ENCODE data around the gene UCKL1.
A peak's percentile ranks its signal among the peaks of the same experiment; 100 is the strongest.
"Not testable (repeated sequence)": the region's sequence is repeated elsewhere in the genome, so short reads cannot be mapped to it uniquely, and the experiment has no call there.

Gene UCKL1

DNA sequence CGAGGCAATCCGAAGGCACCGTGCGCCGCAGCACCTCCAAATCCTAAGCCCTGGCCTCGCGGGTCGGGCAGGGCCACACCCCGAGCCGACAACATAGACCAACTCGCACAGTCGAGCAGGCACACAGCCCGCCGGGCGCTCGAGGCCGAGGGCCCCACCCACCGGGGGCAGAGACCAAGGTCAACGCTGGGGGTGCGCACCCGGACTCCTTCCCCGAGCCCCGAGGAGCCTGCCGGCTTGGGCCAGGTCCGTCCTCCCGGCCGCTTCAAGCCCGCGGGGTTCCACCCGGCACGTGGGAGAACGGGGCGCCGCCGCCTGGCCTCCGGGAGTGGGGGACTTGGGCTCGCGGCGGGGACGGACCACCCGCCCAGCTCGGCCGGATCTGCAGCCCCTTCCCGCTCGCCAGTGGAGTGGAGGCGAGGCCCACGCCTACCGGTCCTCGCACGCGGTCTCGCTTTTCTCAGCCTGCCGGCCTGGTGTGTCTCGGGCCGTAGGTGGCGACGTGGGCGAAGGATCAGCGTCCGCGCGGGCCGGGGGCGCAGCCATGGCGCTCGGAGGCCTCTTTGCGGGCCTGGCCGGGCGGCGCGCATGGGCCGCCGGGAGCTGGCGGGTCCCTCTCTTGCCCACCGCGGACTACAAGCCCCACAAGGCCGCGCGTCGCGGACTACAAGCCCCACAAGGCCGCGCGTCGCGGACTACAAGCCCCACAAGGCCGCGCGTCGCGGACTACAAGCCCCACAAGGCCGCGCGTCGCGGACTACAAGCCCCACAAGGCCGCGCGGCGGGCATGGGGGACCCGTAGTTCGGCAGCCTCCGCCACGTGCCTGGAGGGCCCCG, at the start of gene UCKL1:
Gene UCKL1, minus strand, starts transcription at position 590 of the 837 bp plus-strand sequence. Its CDS starts 44 bp downstream, at position 546.
- DNase-seq, result peak; percentile 90

DNA sequence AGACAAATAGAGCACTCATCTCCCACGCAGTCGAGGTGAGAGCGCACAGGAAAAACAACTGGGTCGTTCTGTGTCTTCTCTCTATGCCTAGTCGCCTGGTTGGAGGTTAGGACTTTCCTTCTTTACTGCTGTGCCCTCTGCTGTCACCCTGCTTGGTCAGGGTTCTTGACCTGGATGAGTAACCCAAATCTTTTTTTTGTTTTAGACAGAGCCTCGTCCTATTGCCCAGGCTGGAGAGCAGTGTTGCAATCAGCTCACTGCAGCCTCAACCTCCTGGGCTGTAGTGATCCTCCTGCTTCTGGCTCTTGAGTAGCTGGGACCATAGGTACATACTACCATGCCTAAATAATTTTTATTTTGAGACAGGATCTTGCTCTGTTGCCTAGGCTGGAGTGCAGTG, 49.2 kb upstream of the UCKL1 start:
- DNase-seq, result no peak

DNA sequence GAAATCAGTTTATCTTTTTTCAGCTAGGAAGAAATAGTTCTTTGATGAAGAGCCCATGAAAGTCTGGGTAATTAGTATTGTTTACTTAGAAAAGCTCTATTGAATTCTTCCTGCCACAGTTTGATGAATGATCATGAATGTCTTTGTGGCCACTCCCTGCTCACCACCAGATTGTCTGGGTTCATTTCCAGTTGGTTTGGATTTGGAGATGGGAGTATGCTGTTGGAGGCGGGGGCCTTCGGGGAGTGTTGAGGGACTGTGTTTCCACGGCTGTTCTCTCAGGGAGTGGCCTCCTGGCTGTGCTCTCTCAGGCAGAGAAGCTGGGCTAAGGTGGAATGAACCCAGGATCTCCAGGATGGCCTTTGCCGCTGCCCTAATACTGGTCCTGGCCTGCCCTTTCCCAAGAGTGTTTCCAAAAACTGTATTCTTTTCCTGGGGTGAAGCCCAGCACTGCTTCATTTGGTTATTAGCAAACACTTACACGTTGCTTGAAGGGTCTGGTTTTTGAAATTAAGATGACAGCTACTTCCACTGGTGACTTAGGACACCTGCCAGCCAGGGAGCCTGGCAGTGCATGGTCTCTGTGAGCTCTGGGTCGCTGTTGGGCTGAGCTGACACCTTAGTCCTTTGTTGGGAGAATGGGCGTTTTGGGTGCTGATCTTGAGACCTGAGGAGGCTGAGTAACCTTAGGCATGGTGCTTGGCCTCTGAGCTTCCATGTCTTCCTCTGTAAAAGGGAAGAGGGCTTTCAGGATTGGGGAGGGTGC, 47.9 kb upstream of the UCKL1 start:
- no peak for DNase-seq

DNA sequence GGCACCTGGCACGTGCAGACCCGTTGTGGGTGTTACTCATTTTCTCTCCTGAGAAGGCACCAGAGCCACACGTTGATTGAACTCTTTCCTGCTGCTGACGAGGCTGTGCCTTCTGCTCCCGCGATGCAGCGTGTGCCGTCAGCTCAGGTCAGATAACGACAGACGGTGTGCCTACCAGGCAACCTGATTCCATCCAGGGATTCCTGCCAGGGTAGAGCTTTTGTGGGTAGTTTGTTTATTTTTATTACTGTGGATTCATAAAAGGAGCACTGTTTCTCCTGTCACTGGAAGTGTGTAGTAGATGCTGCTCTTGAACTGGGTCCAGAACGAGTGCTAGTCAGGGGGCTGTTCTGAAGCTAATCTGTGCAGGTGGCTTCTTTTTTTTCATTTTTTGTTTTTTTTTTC, 45.4 kb upstream of the UCKL1 start:
- DNase-seq, result no peak

DNA sequence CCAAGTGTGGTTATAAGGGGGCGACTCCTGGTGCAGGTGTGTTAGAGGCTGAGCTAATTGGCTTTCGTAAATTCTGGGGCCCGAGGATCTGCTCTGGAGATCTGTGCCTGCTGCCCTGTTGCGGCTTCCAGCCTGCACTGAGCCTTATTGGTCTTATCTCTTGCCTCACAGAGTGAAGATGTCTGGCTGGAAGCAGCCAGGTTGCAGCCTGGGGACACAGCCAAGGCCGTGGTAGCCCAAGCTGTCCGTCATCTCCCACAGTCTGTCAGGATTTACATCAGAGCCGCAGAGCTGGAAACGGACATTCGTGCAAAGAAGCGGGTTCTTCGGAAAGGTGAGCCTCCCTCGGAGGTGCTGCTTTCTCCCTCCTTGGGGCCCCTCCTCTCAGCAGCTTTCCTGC, 44.7 kb upstream of the UCKL1 start:
- DNase-seq, result no peak

DNA sequence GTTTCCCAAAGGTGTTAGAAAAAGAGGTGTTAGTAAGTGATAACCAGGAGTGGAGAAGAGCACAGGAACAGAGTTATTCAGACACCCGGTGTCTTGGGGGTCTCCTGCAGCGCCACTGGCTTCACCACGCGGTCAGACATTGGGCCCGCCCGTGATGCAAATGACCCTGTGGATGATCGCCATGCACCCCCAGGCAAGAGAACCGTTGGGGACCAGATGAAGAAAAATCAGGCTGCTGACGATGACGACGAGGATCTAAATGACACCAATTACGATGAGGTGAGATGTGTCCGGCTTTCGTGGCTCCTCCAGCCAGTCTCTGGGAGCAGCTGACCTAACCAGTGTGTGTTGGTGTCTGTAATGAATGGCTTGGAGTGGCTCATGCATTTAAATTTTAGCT, 26.7 kb upstream of the UCKL1 start:
- DNase-seq, result no peak

DNA sequence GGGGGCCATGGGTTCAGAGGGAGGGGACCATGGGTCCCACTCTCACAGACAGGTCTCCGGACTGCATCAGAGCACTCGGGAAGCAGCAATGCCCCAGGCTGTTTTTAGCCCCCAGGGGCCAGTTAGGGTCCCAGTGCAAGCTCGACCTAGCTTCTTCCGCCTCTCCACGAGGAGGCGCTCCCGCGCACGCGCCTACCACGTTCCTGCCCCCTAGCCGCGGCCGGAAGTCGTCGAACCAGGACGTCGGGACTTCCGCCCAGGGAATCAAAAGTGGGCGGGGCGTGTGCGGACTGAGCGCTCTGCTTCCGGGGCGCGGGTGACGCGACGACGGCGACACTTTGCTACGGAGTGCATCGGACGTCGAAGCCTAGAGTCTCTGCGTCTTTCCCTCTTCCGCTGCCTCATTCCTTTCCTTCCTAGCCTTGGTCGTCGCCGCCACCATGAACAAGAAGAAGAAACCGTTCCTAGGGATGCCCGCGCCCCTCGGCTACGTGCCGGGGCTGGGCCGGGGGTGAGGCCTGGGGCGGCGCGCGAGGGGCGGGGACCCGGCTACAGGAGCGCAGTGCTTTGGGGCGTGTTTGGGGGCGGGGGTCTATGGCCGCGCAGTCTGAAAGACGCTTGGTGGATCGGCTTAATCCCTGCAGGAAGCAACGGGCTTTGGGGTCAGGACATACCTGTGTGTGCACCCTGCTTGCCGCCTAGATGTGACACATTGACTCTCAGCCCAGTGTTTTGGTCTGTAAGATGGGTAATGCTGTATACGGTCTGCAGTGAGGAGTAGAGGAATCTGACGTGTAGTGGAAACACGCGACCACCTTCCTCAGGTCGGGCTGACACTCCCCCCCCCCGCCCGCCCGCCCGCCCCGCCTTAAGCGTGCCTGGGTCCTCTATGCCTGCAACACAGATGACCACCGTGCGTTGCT, 24.9 kb upstream of the UCKL1 start, which contains the start of gene PRPF6:
Gene PRPF6, plus strand, starts transcription at position 327 of the 923 bp plus-strand sequence. Its CDS starts 114 bp downstream, at position 441.
- peak; percentile 98 for DNase-seq

DNA sequence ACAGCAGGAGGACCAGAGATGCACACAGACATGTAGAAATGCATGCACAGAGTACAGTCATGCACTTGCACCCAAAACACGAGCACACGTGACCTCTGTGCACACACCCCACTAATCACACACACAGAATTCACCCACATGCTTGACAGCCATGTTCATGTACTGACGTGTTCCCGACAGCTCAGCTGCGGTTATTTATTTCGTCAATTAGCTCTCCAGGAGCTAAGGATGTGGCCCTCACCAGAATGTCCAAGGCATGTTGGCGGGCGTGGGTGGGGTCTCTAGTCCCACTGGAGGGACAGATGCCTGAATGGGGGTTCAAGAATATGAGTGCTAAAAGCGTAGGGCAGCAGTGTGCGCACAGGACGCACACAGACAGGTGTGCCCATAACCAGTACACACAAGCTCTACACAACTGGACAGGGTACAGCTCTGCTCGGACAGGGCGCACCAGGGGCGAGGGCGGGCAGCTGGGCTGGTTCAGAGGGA, 24.1 kb upstream of the UCKL1 start:
- DNase-seq, result no peak

DNA sequence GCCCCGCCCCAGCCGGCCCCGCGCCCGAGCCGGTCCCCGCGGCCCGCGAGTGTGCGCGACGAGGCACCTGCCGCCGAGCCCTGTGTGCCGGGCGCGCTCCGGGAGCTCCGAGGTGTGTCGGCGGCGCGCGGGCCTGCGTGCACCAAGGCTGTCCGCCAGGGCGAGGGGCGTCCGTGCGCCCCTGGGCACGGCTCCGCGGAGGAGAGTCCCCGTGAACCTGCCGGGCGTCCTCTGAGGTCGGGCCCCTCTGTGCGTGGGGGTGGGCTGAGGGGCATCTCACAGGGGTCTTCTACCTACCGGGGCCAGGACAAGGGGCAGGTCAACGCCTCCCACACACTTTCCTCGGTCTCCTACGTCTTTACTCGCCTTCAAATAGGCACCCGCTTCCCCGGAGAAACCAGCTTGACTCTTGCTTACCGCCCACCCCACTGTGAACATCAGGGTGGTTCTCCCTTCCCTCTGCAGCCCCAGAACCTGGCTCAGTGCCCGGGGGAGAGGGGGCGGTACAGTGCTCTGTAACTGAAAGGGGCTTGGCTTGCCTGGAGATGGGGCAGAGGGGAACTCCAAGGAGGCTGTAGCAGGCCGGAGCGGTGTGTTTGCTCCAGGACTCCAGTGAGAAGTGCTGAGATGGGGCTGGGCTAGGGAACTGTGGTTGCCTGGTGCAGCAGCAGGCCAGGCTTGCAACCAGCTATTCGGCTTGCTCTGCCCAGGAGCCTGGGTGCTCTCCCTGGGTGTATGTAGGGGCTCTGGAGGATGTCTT, 23.5 kb upstream of the UCKL1 start, which contains the start of gene SAMD10:
Gene SAMD10, minus strand, starts transcription at position 86 of the 760 bp plus-strand sequence. CDS start 175 bp downstream, outside the sequence.
- peak; percentile 78 for DNase-seq

DNA sequence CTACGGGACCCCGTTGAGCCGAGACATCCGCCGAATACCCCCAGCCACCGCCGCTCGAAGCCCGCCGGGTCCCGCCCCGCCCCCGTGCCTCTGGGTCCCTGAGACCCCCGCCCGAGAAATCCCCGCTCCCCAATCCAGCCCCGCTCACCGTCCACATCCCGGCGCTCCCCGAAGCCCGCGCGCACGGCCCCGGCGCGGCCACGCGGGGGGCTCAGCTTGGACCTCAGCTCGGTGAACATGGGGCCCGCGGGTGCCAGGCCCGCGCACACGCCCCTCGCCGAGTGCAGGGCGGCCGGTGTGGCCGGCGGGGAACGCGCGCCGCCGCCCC, 23.0 kb upstream of the UCKL1 start:
- DNase-seq, result no peak

DNA sequence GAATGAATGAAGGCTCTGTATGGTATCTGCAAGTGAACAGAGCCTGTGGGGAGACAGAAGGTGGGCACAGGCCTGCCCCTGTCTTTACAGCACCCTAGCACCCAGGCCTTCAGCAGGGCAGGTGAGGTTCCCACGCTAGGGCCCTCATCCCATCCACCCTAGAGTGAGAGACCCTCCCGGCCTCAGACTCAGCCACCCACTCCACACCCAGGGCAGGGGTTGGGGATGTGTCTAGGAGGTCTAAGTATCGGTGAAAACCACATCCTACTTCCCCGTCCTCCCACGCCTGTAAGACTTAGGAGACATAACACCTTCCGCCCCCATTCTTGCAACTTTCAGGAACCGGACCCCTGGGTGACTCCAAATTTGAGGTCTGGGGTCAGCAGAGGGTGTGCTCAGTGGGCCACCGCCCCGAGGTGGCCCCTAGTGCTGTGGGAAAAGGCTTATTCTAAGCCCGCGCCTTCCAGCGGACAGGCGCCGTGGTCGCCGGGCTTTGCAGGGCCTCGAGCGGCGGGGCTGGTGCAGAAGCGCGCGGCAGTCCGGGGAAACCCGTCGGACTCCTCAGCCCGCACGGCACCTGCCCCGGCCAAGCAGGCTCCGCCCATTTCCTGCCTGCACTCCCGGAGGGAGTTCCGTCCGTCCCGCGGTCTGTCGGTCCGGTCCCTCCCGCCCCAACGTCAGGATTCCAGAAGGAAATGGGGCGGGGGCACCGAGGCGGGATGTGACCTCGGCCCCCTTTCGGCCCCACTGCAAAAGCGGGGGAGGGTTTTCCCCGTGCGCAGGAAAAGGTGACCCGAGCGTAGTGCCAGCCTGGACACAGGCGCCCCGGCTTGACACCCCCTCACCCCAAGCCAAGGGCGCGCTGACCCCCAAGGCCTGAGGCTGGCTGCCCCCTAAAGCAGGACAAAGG, 22.4 kb upstream of the UCKL1 start:
- DNase-seq, result peak; percentile 76

DNA sequence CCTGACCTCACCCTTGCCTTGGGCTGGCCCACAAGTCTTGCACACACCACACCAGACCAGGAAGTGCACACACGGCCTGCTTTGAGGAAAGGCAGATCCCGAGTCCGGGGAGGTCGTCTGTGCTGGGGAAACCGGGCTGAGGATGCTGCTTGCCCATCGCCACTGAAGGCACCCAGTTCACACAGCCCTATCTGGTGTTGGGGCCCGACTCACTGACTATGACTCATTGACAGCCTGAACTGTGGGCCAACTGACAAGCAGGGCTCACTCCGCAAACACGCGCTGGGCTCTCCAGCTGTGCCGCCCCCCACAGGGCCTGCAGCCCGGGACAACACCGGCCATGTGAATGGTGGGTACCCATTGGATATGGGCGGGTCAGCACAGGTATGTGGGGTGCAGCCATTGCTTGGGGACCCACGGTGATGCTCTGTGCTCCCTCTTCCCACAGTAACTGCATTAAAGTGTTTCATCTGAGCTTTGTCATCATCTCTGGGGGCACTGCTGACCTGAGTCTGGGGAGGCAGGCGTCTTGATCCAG, 21.6 kb upstream of the UCKL1 start:
- peak; percentile 35 for DNase-seq

DNA sequence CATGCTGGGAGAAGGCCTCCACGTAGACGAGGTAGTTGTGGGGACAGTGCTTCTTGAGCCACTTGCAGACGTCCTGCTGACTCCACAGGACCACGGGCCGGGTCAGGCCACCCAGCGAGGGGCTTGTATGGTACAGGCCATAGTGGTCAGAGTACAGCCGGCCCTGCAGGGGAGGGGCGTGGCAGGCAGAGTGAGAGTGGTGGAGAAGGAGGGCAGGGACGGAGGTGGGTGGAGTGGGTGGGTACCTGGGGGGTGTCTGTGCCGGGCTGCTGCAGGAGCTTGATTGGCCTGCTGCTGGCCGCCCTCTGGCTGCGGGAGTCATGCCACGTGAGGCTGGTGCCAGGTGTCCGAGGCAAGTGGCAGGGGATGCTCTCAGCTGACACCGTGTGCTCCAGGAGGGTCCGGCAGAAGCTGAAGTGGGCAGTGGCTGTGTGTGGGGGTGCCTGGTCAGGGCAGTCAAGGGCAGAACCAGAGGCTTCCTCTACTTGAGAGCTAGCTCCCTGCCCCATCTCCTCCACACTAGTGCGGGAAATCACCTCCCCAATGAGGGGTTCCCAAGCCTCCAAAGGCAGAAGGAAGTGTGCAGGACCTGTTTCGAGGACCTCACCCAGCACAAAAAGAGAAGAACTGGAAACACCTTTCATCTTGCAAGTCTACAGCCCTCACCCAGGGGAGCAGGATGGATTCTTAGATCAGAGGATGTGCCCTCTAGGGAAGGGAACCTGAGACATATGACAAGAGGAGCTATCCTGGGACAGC, 20.9 kb upstream of the UCKL1 start:
- DNase-seq, result peak; percentile 35

DNA sequence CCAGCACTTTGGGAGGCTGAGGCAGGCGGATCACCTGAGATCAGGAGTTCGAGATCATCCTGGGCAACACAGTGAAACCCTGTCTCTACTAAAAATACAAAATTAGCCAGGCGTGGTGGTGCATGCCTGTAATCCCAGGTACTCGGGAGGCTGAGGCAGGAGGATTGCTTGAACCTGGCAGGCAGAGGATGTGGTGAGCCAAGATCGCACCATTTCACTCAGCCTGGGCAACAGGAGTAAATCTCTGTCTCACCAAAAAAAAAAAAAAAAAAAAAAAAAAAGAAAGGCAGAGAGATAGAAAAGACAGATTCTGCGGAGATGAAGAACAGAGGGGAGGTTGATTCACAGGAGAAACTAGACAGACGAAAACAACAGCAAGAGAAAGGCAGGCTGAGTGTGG, 20.3 kb upstream of the UCKL1 start:
- DNase-seq, result not testable (repeated sequence)

DNA sequence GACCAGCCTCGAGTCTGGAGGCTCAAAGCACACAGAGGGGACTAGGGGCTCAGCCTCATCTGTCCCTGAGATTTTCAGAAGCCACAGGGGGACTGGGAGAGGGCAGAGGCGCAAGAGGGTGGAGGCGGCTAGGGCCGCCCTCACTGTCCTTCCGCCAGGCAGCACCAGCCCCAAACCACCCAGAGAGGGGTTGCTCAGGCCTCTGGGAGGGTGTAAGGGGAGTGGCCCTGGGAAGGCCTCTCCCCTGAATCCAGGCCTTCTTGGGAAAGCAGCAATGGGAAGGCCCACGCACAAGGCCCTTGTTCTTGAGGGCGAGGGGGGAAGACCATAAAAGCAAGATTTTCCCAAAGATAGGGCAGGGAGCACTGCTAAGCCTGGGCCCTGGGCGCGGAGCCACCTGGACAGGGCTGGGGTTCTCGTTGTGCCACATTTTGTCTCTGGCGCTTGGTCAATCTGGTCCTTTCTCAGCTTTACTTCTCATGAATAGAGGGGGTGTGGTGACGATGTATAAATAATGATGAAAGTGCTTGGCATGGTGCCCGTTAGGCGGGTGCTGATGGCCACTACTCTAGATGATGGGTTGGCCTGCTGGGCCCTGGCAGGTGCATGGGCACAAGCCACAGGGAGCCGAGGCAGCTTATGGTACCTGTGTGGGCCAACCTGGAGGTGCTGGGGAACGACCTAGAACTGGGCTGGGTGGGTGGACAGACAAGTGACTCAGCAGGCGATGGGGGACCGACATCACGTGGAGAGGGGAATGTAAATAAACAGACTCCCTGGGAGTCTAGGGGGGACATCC, 18.4 kb upstream of the UCKL1 start:
- DNase-seq, result no peak

DNA sequence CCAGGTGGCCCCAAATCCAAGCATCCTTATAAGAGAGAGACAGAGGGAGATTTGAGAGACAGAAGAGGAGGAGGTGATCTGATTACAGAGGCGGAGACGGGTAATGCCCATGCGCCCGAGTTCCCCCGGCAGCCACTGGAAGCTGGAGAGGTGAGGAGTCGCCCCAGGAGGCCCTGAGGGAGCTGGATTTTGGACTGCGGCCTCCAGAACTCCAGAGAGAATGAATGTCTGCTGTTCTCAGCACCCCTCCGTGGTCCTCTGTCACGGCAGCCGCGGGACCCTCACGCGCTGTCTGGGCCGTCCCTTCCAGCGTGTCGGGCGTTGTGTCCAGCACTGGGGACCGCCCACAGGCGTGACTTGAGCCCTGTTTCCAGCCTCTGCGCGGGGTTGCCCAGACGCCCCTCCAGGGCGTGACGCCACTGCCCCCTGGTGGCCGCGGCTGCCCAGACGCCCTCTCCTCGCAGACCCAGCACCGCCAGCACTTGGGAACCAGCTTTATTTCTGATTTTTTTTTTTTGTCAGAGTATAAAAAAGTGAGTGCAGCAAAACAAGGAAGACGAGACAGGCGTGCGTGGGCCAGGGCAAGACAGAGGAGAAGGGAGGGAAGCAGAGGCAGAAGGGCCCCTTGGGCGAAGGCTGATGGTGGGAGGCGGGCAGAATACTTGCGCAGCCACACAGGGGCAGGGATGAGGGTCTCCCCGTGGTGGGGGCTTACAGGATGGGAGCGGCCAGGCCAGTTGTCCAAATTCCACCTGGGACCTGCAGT, 17.6 kb upstream of the UCKL1 start:
- peak; percentile 91 for DNase-seq

DNA sequence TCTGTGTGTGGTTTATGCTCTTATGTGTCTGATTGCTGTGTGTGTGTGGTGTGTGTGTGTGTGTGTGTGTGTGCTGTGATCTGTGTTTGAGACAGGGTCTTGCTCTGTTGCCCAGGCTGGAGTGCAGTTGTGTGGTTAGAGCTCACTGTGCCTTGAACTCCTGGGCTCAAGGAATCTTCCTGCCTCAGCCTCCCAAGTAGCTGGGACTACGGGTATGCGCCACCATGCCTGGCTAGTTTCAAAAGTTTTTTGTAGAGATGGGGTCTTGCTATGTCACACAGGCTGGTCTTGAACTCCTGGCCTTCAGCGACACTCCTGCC, 16.9 kb upstream of the UCKL1 start:
- no peak for DNase-seq
